HG02623 (cell line): ENCODE data around the gene POPDC3.

Experiments
- ATAC-seq: cut with Tn5 transposase; IDR thresholded peaks from one replicate; pipeline ENCODE4 v1.9.1; 2021; ENCODE audit warnings: moderate library complexity; ENCODE audit not compliant: unreplicated experiment

POPDC3 gene

DNA sequence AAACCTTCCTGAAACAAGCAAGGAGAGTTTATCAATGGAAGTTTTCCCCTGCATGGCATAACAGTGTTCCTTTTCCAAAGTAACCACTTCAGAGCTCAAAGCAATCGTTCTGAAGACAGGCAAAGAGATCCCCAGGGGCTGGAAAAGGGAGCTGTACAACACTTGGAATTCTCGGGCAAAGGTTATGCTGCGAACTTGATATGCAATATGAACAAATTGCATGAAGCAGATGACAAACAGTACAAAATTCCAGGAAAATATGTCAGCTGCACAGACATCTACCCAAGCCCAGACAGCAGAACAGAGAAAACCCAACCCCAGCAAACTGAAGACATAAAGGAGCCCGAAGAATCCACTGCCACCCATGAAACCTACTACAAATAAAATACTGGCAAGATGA lies 18.4 kb downstream of the POPDC3 start:
- ATAC-seq, result no peak

DNA sequence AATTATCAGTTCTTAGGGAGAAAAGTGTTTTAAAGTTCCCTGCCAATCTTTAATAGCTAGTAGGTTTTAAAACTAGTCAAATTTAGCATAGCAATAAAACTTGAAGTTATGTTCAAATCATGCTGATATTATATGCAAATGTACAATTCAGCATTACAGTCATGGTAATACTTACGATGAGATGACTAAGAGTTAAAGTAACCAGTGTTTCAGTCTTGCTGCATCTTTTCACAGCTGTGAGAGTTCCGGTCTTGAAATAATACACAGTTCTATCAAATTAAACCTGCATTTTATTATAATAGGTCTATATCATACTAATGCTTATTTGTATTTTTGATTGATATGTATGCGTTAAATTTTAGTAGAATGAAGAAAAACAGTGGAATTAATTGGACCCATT lies 26.1 kb downstream of the POPDC3 start:
- ATAC-seq, result no peak

GRCh38 chr6:105152880-105153279 lies 26.9 kb downstream of the POPDC3 start:
- ATAC-seq, result no peak

DNA sequence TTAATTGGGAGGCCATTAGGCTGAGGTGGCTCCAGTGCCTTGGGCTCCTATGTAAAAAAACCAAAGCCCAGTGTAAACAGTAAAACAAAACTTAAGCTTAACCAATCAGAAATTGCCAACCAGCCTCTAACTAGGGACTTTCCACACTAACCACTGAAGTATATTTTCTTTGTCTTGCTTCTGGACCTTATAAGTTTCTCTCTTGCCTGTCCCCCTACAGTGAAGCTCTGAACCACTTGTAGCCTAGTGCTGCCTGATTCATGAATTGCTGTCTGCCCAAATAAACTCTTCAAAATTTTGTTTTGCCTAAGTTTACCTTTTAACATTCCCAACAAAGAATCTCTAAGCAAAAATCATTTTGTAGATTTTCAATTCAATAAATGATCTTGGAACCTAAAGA lies 28.2 kb downstream of the POPDC3 start:
- no peak for ATAC-seq

- ATAC-seq, result no peak
Measured at GRCh38 chr6:105138141-105138540, 41.7 kb downstream of the POPDC3 start.

DNA sequence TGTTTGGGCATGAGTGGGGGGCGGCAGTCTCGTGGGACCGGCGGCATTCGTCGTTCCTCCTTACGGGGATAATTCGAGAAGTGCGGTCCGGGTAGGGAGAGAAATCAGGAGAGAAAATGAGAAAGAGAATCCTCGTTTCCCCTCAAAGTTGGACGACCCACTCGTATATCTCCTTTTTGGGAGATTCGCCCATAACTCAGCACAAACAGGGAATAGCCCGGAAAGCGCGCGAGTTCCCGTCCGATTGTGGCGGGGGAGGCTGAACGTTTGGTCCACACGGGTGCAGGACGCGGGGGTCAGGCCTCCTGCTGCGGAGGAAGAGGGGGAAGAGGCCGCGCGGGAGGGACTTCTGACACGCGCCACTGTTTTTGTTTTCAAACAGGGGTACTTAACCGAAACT lies 42.4 kb downstream of the POPDC3 start:
- ATAC-seq, result no peak

- ATAC-seq, result peak; percentile 44
Measured at GRCh38 chr6:105136431-105137350, 43.1 kb downstream of the POPDC3 start.

- no peak for ATAC-seq
Measured at GRCh38 chr6:105135907-105136430, 43.8 kb downstream of the POPDC3 start.

- ATAC-seq, result no peak
Measured at GRCh38 chr6:105135056-105135455, 44.8 kb downstream of the POPDC3 start.

- ATAC-seq, result no peak
Measured at GRCh38 chr6:105122717-105123116, 57.1 kb downstream of the POPDC3 start.

- ATAC-seq, result no peak
Measured at GRCh38 chr6:105121981-105122380, 57.8 kb downstream of the POPDC3 start.

GRCh38 chr6:105120570-105120969 lies 59.2 kb downstream of the POPDC3 start:
- no peak for ATAC-seq

GRCh38 chr6:105116150-105116549 lies 63.7 kb downstream of the POPDC3 start:
- ATAC-seq, result no peak

DNA sequence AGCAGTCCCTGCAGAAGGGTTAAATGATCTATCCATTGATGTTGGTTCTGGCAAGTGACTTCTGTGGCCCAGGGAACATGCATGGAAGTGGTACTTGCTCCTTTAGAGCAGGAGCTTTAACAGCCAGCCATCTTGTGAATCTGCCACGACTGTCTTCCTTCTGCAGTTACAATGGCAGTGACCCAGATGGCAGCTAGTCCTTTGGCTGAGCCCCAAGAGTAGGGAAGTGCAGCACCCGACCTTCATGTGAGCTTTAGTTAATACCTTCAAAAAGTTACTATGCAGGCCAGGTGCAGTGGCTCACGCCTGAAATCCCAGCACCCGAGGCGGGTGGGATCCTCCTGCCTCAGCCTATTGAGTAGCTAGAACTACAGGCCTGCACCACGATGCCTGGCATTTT lies 66.4 kb downstream of the POPDC3 start:
- ATAC-seq, result no peak

- no peak for ATAC-seq
Measured at GRCh38 chr6:105112577-105112976, 67.2 kb downstream of the POPDC3 start.

DNA sequence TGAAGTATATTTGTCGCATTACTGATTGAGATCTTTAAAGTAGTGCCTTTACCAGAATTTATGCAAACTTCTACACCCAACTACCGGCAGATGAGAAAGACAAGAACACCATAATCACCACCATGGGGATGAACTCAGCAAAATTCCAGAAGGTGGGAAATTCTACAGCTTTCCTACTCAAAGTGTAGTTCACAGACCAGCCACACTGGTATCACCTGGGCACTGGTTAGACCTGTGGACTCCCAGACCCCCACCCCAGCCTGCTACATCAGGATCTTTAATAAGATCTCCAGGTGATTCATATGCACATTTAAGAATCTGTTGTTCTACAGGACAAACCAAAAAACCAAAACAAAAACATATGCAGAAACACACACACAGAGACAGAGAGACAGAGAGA lies 67.9 kb downstream of the POPDC3 start:
- no peak for ATAC-seq

DNA sequence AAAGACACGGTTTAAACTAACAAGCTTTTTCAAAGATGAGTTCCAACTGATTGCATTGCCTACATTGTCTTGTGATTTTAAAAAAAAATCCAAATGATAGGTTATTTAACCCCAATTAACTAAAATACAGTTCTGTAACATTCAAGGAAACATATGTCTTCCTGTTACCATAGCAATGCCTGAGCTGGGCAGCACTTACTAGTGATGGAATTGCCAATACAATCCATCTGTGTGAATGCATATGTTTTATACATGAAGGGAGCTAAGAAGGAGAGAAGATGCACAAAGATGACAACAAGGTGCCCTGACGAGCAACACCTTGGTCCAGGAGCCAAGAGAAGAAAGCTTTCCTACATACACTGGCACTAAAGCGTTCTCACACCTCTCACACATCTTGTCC lies 68.7 kb downstream of the POPDC3 start:
- ATAC-seq, result no peak

DNA sequence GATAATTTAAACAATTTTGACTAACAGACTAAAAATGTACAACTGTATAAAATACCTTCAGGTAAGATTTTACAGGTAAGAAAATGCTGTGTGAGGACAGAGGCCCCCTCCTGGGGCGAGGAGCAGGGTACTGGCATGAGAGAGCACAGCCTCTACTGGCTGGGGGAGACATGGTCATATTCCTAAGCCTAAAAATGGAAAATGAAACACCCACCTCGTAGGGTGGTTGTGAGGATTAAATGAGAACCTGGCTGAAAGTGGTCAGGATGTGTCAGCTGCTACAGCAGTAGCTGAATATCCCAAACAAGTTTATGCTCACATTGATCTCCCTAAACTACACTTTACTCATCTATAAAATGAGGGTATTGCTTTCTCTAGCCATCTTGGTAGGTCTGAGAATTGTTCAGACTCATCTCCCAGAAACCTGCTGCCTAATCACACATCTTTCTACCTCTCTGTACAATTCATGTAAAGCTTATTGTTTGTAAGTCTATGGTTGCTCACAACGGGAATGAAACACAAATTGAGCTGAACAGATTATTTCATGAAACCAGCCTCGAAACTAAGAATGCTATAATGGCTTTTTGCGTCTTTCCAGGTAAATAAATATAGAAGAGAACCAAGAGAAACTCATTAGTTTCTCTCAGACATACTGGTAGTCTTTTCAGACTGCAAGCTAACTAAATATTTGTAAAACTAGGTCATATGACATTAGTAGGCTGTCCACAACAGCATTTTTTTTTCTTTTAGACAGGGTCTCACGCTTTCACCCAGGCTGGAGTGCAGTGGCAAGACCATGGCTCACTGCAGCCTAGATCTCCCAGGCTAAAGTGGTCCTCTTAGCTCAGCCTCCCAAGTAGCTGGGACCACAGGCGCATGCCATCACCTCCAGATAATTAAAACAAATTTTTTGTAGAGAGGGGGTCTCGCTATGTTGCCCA lies 69.6 kb downstream of the POPDC3 start:
- ATAC-seq, result no peak

DNA sequence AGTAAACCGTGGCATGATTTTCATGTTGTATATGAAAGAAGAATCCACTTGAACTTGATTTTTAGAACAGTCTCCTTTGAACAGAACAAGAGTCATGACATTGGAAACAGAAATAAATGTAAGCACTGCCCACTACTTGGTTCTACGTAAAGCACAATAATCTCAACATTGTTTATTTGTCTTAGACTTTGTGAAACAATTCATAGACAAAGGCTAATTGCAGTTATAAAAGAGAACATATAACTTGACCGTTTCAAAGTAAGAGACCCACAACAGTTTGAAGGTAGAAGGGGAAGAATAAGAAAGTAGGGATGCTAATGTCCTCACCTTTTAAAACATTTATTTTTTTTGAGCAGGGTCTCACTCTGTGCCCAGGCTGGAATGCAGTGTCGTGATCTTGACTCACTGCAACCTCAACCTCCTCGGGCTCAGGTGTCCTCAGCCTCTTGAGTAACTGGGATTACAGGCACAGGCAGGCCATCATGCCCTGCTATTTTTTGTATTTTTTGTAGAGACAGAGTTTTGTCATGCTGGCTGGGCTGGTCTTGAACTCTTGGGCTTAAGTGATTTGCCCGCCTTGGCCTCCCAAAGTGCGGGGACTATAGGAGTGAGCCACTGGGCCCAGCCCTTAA lies 71.1 kb downstream of the POPDC3 start:
- ATAC-seq, result no peak
